Body of pancreas (tissue), 4 donors: ENCODE data around the gene DIP2A.

Source experiments
- POLR2A ChIP-seq, 3 donors: fragments of 450-650 bp; IDR thresholded peaks; one replicate each; pipeline ENCODE4 v1.6.1; 2016; ENCODE audit warnings: antibody characterized with exemption in 3 of 3, mild to moderate bottlenecking in 2 of 3
- TF ChIP-seq, protein P1 (sequence below), 7 experiments: fragments of 450-650 bp in 4 of 7; fragments of 200-600 bp in 3 of 7; sonication (generic) in 3 of 7; IDR thresholded peaks; one replicate each; pipeline ENCODE4 v1.5.1; 2016 to 2019; ENCODE audit warnings: antibody characterized with exemption in 7 of 7

DNA sequence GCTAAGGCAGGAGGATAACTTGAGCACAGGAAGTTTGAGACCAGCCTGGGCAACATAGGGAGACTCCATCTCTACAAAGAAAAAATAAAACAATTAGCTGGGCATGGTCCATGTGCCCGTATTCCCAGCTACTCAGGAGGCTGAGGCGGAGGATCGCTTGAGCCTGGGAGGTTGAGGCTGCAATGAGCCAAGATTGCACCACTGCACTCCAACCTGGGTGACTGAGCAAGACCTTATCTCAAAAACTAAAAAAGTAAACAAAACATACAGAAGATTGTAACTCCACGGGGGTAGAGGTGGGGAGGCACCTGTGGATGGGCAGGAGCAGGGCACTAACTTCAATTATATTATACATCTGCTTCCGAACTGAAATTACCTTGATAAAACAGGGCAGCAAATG, 141.6 kb downstream of the DIP2A start:
- TF ChIP-seq, protein P1, sequence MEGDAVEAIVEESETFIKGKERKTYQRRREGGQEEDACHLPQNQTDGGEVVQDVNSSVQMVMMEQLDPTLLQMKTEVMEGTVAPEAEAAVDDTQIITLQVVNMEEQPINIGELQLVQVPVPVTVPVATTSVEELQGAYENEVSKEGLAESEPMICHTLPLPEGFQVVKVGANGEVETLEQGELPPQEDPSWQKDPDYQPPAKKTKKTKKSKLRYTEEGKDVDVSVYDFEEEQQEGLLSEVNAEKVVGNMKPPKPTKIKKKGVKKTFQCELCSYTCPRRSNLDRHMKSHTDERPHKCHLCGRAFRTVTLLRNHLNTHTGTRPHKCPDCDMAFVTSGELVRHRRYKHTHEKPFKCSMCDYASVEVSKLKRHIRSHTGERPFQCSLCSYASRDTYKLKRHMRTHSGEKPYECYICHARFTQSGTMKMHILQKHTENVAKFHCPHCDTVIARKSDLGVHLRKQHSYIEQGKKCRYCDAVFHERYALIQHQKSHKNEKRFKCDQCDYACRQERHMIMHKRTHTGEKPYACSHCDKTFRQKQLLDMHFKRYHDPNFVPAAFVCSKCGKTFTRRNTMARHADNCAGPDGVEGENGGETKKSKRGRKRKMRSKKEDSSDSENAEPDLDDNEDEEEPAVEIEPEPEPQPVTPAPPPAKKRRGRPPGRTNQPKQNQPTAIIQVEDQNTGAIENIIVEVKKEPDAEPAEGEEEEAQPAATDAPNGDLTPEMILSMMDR (IDR thresholded peaks at IDR 0.05): no peak
- TF ChIP-seq POLR2A (IDR thresholded peaks at IDR 0.05): no peak
